SK-N-SH (cell line): ENCODE data around the gene SHQ1. TPM values are rescaled to one million over a fixed set of nuclear protein-coding genes. Genes with fewer than 3 reads are reported as not detected.

Experiments
- CTCF ChIA-PET: fragments of 300-600, 350-600 bp; formaldehyde crosslinking; extraction: SDS; loops from one replicate; lab custom pipeline; 2021; lab: Yijun Ruan, JAX
- POLR2A ChIA-PET: fragments of 350-600 bp; sonication (Branson Sonifier 250); formaldehyde crosslinking; extraction: SDS; loops from one replicate; lab custom pipeline; 2020; ENCODE audit warnings: antibody characterized with exemption, inconsistent platforms; lab: Yijun Ruan, JAX
- DNase-seq: peaks from one replicate; pipeline ENCODE4 v3.0.0; 2012
- H2AFZ ChIP-seq: fragments of 200-600 bp; sonication (generic); 2 replicates; pipeline ENCODE4 v1.8.1; 2016; ENCODE audit warnings: antibody characterized with exemption, mild to moderate bottlenecking, low read depth
- H3F3A ChIP-seq: fragments of 200-600 bp; sonication (generic); replicated peaks from 2 replicates; pipeline ENCODE3; 2016; ENCODE audit warnings: antibody characterized with exemption, mild to moderate bottlenecking; ENCODE audit not compliant: insufficient read depth
- H3K27ac ChIP-seq, 2 experiments: fragments of 200-500 bp in 1 of 2; fragments of 200-600 bp in 1 of 2; sonication (Bioruptor generic) in 1 of 2; sonication (generic), shearing (Covaris generic) in 1 of 2; 2 replicates each; pipeline versions ENCODE4 v1.5.1 to v1.6.1; 2014 to 2016; ENCODE audit warnings: low read depth in 2 of 2, inconsistent platforms in 1 of 2, low read length in 1 of 2, mild to moderate bottlenecking in 1 of 2, mixed read lengths in 1 of 2
- H3K27me3 ChIP-seq: fragments of 200-600 bp; sonication (generic), shearing (Covaris generic); 2 replicates; pipeline ENCODE4 v1.6.1; 2016; ENCODE audit warnings: mixed run types; ENCODE audit not compliant: insufficient read depth
- H3K36me3 ChIP-seq, 2 experiments: fragments of 200-500 bp in 1 of 2; fragments of 200-600 bp in 1 of 2; sonication (Bioruptor generic) in 1 of 2; sonication (generic) in 1 of 2; replicated peaks in 1 of 2; 2 replicates each; pipeline versions ENCODE3 to v1.5.1; 2014 to 2016; ENCODE audit warnings: low read length in 1 of 2, mild to moderate bottlenecking in 1 of 2; ENCODE audit not compliant: insufficient read depth in 2 of 2, control insufficient read depth in 1 of 2
- H3K4me1 ChIP-seq, 2 experiments: fragments of 200-500 bp in 1 of 2; fragments of 200-600 bp in 1 of 2; sonication (Bioruptor generic) in 1 of 2; sonication (generic), shearing (Covaris generic) in 1 of 2; 2 replicates each; pipeline versions ENCODE4 v1.5.1 to v1.6.1; 2014 to 2016; ENCODE audit warnings: low read depth in 1 of 2, low read length in 1 of 2, mixed run types in 1 of 2; ENCODE audit not compliant: insufficient read depth in 2 of 2, control insufficient read depth in 1 of 2
- H3K4me2 ChIP-seq: fragments of 200-600 bp; sonication (generic), shearing (Covaris generic); 2 replicates; pipeline ENCODE4 v1.6.1; 2017; ENCODE audit warnings: mixed run types
- H3K4me3 ChIP-seq, 2 experiments: fragments of 200-500 bp in 1 of 2; fragments of 200-600 bp in 1 of 2; sonication (Bioruptor generic) in 1 of 2; sonication (generic), shearing (Covaris generic) in 1 of 2; 2 replicates each; pipeline versions ENCODE4 v1.5.1 to v1.8.1; 2014 to 2016; ENCODE audit warnings: low read depth in 2 of 2, inconsistent platforms in 1 of 2, low read length in 1 of 2, mild to moderate bottlenecking in 1 of 2, mixed read lengths in 1 of 2, moderate library complexity in 1 of 2
- H3K79me2 ChIP-seq: fragments of 200-600 bp; sonication (generic); 2 replicates; pipeline ENCODE4 v1.8.1; 2017; ENCODE audit warnings: mild to moderate bottlenecking; ENCODE audit not compliant: insufficient read depth
- H3K9ac ChIP-seq: fragments of 200-600 bp; sonication (generic); 2 replicates; pipeline ENCODE4 v1.6.1; 2017; ENCODE audit warnings: mixed run types
- H3K9me2 ChIP-seq: fragments of 200-600 bp; sonication (generic); 2 replicates; pipeline ENCODE4 v1.6.1; 2017; ENCODE audit warnings: mixed run types
- H3K9me3 ChIP-seq: fragments of 200-600 bp; sonication (generic); 2 replicates; pipeline ENCODE4 v1.6.1; 2017; ENCODE audit warnings: mixed run types, mild to moderate bottlenecking, moderate library complexity
- H4K20me1 ChIP-seq: fragments of 200-600 bp; sonication (generic); 2 replicates; pipeline ENCODE4 v1.6.1; 2017; ENCODE audit warnings: mild to moderate bottlenecking, mixed run types; ENCODE audit not compliant: insufficient read depth
- CTCF ChIP-seq: fragments of 200-600 bp; sonication (generic); IDR thresholded peaks from 2 replicates; pipeline ENCODE4 v1.6.1; 2017; ENCODE audit warnings: antibody characterized with exemption, mild to moderate bottlenecking, moderate library complexity
- EP300 ChIP-seq, 2 experiments: IDR thresholded peaks; 2 replicates each; pipeline versions ENCODE4 v1.4.0 to v1.6.1; 2012; ENCODE audit warnings: borderline replicate concordance in 1 of 2, low read depth in 1 of 2, low read length in 1 of 2
- FOSL2 ChIP-seq: IDR thresholded peaks from 2 replicates; pipeline ENCODE4 v1.4.0; 2012; ENCODE audit warnings: low read depth, mild to moderate bottlenecking, moderate library complexity, borderline replicate concordance
- FOXJ3 ChIP-seq: sonication (generic); formaldehyde crosslinking; IDR thresholded peaks from 2 replicates; pipeline ENCODE4 v1.5.1; 2020; ENCODE audit warnings: mild to moderate bottlenecking, missing genetic modification reagents
- GATA2 ChIP-seq: sonication (generic); formaldehyde crosslinking; IDR thresholded peaks from 2 replicates; pipeline ENCODE4 v1.5.0; 2020; ENCODE audit warnings: mild to moderate bottlenecking, missing genetic modification reagents
- MEF2A ChIP-seq: IDR thresholded peaks from 2 replicates; pipeline ENCODE4 v1.4.0; 2012; ENCODE audit warnings: low read depth, borderline replicate concordance
- NFIC ChIP-seq: IDR thresholded peaks from 2 replicates; pipeline ENCODE4 v1.4.0; 2012; ENCODE audit warnings: borderline replicate concordance
- POLR2AphosphoS5 ChIP-seq: IDR thresholded peaks from 2 replicates; pipeline ENCODE4 v1.6.1; 2012; ENCODE audit warnings: low read depth, low read length
- RCOR1 ChIP-seq: fragments of 150-350 bp; IDR thresholded peaks from 2 replicates; pipeline ENCODE4 v1.6.1; 2017; ENCODE audit warnings: antibody characterized with exemption, low read length
- RXRA ChIP-seq: IDR thresholded peaks from 2 replicates; pipeline ENCODE4 v1.4.0; 2012; ENCODE audit warnings: low read depth, mild to moderate bottlenecking, borderline replicate concordance
- SMC3 ChIP-seq: IDR thresholded peaks from 2 replicates; pipeline ENCODE4 v1.6.1; 2012; ENCODE audit warnings: low read depth, low read length, improper control_type of control experiment
- TAF1 ChIP-seq: IDR thresholded peaks from 2 replicates; pipeline ENCODE4 v1.6.1; 2012; ENCODE audit warnings: low read depth, mild to moderate bottlenecking, low read length, moderate library complexity, borderline replicate concordance
- TCF12 ChIP-seq: IDR thresholded peaks from 2 replicates; pipeline ENCODE4 v1.4.0; 2012
- TEAD4 ChIP-seq: IDR thresholded peaks from 2 replicates; pipeline ENCODE4 v1.4.0; 2012; ENCODE audit warnings: mild to moderate bottlenecking, borderline replicate concordance; ENCODE audit not compliant: insufficient read depth
- ZBTB33 ChIP-seq: IDR thresholded peaks from 2 replicates; pipeline ENCODE4 v1.4.0; 2012; ENCODE audit warnings: low read depth, borderline replicate concordance
- WGBS: methylation state at CpG from one replicate; pipeline ENCODE4 v1.1.6; 2017; ENCODE audit warnings: low lambda C conversion rate; 5-methylcytosine and 5-hydroxymethylcytosine counted together
- polyA plus RNA-seq, 3 experiments: library from polyadenylated mRNA; depleted of rRNA; stranded (reverse); fragments of >200 nt; gene quantifications; 2 replicates each; pipeline ENCODE4 v1.2.3, GENCODE V29; 2012
- TF ChIP-seq, protein P1 (sequence below): fragments of 150-350 bp; IDR thresholded peaks from 2 replicates; pipeline ENCODE4 v1.6.1; 2017; ENCODE audit warnings: antibody characterized with exemption, low read length, low read depth, borderline replicate concordance
- TF ChIP-seq, protein P2 (sequence below): IDR thresholded peaks from 2 replicates; pipeline ENCODE4; 2012
- TF ChIP-seq, protein P3 (sequence below): IDR thresholded peaks from 2 replicates; pipeline ENCODE4 v1.4.0; 2012; ENCODE audit warnings: low read depth

The SHQ1 gene
- polyA plus RNA-seq, 1 of the 3 experiments (the other 2 are of a cell fraction): 10.5 TPM

- H2AFZ ChIP-seq: no peak overlapping the region
- TF ChIP-seq FOXJ3 (CRISPR knock-in tag) (no peak), CTCF (no peak), TCF12 (no peak), RCOR1 (no peak), FOSL2 (no peak), RXRA (no peak), TEAD4 (no peak), NFIC (no peak), SMC3 (no peak), POLR2AphosphoS5 (no peak), MEF2A (no peak), ZBTB33 (no peak), GATA2 (CRISPR knock-in tag) (no peak), EP300 (IDR thresholded peaks at IDR 0.05; ENCODE audit: borderline replicate concordance in 1 of 2, low read depth in 1 of 2, low read length in 1 of 2) (no peak), TAF1 (no peak)
- TF ChIP-seq, protein P1, sequence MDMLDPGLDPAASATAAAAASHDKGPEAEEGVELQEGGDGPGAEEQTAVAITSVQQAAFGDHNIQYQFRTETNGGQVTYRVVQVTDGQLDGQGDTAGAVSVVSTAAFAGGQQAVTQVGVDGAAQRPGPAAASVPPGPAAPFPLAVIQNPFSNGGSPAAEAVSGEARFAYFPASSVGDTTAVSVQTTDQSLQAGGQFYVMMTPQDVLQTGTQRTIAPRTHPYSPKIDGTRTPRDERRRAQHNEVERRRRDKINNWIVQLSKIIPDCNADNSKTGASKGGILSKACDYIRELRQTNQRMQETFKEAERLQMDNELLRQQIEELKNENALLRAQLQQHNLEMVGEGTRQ: no peak
- TF ChIP-seq, protein P2, sequence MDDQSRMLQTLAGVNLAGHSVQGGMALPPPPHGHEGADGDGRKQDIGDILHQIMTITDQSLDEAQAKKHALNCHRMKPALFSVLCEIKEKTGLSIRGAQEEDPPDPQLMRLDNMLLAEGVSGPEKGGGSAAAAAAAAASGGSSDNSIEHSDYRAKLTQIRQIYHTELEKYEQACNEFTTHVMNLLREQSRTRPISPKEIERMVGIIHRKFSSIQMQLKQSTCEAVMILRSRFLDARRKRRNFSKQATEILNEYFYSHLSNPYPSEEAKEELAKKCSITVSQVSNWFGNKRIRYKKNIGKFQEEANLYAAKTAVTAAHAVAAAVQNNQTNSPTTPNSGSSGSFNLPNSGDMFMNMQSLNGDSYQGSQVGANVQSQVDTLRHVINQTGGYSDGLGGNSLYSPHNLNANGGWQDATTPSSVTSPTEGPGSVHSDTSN: no peak
- TF ChIP-seq, protein P3, sequence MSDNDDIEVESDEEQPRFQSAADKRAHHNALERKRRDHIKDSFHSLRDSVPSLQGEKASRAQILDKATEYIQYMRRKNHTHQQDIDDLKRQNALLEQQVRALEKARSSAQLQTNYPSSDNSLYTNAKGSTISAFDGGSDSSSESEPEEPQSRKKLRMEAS: no peak
- H3K9me3 ChIP-seq: no peaks in the 10 kb centered on the region
- no peak overlapping the region for H3K4me3 ChIP-seq
- no peaks in the 10 kb centered on the region for H4K20me1 ChIP-seq
- DNase-seq: no peak
- POLR2A ChIA-PET: interaction anchor here (0.6 kb wide), 1 partner anchor 353 kb away, joined by 3 read pairs; no protein-coding TSS in a partner anchor
- H3K4me2 ChIP-seq: no peak overlapping the region
- CTCF ChIA-PET: interaction anchor here (1.1 to 2.0 kb wide), 5 partner anchors 9 to 116 kb away, joined by 3 to 7 read pairs (median 4); no protein-coding TSS in a partner anchor
- H3K36me3 ChIP-seq: peaks cover 27 to 35% of the 10 kb centered on the region in 2 experiments
- WGBS: 89% methylated on average over 2 of the region's 2 CpGs
- no peaks in the 10 kb centered on the region for H3K27me3 ChIP-seq
- H3K9ac ChIP-seq: no peak overlapping the region
- no peak overlapping the region for H3K27ac ChIP-seq
- no peaks in the 10 kb centered on the region for H3K9me2 ChIP-seq
- H3K79me2 ChIP-seq: no peaks in the 10 kb centered on the region
- H3F3A ChIP-seq: no peaks in the 10 kb centered on the region
- H3K4me1 ChIP-seq: no peaks in the 10 kb centered on the region; a peak in 1 of 4 replicates
Measured at GRCh38 chr3:72782521-72782920, 65.7 kb downstream of the SHQ1 start.
